SKM-1 treated with dmso at 0.1 percent for 144 hours (cell line): ENCODE measurements around the gene GIPR.
"Not testable (repeated sequence)": the region's sequence is repeated elsewhere in the genome, so short reads cannot be mapped to it uniquely, and the experiment has no call there.

ENCODE experiments used
- DNase-seq: peaks from one replicate; lab custom pipeline; 2025; ENCODE audit not compliant: unreplicated experiment; lab: John Stamatoyannopoulos, UW

The GIPR gene

DNA sequence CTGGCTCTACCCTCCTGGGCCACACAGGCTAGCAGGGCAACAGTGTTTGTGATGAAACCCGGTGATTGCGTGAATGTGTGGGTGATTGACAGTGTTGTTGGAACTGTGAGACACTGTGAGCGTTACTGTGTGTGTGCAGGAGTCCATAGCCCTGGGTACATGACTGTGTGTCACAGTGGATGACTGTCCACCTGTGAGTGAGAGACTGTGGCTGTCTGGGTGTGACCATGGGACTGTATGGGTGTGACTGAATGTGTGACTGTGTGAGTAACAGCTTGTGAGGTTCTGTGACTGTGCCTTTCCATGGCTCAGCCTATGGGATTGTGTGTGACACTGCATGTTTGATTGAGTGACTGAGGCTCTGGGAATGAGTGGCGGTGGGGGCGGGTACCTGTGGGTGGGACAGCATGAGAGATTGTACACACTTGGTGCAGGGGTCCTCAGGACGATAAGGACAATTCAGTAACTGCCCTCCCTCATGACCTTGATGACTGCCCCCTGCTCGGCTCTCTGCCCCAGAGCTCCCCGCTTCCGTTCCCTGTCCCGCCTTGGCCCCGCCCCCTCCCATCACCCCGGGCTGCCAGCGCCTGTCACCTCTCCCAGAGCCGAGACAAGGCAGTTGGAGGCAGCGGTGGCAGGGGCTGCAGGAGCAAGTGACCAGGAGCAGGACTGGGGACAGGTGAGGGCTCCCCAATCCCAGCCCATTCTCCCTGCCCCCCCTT, at the start of gene GIPR:
GIPR (plus strand) TSS at position 602 of the 722 bp plus-strand sequence. CDS start 1,300 bp downstream, outside the sequence.
- no peak for DNase-seq

DNA sequence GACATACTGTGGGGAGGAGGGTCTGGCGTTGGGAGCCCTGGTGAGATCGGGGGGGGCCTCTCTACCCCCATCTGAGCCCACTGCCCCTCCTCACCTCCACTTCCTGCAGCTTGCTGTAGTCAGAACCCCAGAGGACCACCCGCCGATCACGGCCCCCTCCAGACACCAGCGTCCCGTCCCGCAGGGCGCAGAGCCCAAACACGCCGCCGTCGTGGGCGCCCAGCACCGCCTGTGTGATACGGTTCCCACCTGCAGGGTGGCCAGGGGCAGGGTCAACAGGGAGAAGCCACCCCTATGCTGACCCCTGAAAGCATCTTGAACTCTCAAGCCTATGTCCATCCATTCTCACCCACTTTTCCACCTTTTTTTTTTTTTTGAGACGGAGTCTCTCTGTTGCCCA, 46.6 kb upstream of the GIPR start:
- DNase-seq, result no peak

DNA sequence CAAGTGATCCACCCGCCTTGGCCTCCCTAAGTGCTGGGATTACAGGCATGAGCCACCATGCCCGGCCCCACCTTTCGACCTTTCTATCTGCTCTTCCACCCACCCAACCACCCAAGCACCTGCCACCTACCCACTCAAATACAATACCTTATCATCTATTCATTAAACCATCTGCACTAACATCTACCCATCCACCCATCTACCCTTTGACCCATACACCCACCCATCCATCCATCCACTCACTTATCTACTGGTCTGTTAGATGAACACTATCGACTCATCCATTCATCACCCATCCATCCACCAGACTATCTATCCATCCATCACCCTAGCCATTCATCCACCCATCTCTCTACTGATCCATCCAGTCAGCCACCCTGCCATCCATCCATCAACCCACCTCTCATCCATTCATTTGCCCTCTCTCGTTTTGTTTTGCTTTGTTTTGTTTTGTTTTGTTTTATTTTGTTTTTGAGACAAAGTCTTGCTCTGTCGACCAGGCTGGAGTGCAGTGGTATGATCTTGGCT, 46.0 kb upstream of the GIPR start:
- DNase-seq, result no peak

DNA sequence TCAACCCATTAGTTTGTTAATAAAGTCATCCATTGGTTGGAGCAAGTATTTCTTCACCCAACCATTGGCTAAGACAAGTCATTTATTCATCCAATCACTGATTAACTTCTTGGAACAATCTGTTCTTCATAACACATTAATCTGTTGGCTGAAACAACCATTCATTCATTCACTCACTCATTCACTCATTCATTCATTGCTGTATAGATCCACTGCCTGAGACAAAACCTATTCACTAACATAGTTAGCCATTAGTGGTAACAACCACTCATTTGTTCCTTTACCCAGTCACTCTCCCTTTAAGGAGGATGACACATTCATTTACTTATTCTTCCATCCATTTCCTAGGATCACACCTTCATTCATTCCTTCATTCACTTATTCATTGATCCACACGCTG, 44.0 kb upstream of the GIPR start:
- DNase-seq, result no peak

GRCh38 chr19:45628219-45628618, 39.8 kb upstream of the GIPR start:
- DNase-seq, result not testable (repeated sequence)

DNA sequence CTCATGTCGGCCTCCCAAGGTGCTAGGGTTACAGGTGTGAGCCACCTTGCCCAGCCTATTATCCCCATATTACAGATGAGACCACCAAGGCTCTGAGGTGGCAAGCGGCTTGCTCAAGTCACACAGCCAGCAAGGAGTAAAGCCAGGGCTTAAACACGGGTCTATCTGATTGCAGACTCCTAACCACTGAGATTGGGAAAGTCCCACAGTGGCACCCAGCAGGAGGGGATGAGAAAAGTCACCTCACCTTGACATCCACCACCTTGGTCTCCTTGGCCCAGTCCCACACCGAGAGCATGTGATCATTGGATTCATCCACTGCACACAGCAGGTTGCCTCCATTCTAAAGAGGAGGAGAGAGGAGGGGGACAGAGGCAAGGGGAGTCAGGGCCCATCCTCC, 38.3 kb upstream of the GIPR start:
- no peak for DNase-seq

- no peak for DNase-seq
Measured at GRCh38 chr19:45630463-45630862, 37.6 kb upstream of the GIPR start.

GRCh38 chr19:45632468-45633196, 35.4 kb upstream of the GIPR start:
- DNase-seq, result no peak

DNA sequence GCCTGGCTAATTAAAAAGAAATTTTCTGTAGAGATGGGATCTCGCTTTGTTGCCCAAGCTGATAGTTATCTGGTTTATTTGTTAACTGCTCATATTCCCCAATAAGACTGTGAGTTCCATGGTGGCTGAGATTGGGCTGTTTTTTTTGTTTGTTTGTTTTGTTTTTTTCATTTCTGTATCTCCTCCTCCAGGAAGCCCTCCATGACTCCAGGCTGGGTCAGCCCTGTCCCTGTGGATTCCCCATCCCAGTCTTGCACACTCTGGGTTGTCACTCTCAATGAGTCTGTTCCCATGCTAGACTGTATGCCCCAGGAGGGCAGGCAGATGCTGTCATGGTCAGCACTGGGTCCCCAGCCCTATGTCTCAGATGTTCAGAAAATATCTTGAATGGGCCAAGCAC, 31.7 kb upstream of the GIPR start:
- DNase-seq, result no peak

DNA sequence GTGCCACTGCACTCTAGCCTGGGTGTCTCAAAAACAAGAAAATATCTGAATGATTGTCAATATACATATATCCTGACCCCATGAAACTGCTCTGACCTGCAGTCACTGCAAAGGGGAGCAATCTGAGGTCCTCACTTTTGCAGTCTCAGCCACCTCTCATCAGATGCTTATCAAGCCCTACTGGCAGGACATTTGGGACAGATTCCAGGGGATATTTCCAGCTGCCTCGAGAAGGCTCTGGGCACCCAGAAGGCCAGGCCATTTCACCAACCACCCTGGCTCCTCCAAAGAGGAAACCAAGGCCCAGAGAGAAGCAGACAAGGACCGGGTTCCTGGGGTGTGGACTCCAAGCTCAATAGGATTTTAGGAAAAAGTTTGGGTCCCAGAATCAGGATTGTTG, 31.1 kb upstream of the GIPR start:
- no peak for DNase-seq

DNA sequence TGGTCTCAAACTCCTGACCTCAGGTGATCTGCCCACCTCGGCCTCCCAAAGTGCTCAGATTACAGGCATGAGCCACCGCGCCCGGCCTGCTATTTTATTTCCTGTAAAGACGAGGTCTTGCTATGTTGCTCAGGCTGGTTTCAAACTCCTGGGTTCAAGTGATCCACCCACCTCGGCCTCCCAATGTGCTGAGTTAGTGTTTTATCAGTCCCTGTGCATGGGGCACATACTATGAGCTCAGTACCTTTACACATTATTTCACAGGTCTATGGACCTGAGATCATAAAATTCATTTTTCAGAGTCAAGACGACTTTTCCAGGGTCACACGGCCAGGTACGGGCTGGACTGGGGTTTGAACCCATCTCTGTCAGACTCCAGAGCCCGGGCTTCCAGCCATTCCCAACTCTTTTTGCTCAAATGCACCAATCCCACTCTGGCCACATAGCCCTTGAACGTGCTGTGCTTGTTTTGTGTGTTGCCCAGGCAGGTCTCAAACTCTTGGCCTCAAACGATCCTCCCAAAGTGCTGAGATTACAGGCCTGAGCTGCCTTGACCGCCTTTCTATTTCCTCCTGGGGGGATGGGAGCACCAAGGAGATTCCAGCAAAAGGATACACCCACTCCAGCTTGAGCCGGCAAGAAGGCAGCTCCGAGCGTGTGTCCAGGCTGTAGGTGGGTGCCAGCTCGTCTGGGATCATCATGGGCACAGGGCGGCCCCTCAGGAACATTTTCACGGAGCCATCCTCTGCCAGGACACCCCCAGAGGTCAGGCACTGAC, 29.9 kb upstream of the GIPR start:
- DNase-seq, result no peak

- DNase-seq, result no peak
Measured at GRCh38 chr19:45638930-45639729, 28.9 kb upstream of the GIPR start, which contains the start of gene EML2. TSS of gene EML2 (minus strand) at chr19:45639397. CDS start at chr19:45639376, 21 bp downstream.

DNA sequence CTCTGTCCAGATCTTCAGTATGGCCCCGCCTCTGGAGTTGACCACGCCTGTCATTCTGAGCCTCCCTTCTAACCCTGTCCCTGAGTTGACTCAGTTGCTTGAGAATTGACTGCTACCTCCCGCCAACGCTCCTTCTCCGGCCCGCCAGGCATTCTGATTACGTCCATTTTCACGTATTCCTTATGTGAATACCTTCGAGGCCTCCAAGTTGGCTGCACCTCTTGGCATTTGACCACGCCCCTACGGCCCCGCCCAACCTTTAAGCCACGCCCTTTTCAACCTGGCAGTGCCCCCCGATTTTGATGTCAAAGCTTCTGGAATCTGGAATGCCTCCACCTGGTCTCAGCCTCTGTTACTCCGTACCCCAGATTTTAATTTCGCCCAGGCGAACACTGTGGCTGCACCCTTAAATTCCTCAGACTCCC, 27.2 kb upstream of the GIPR start:
- no peak for DNase-seq

- peak; percentile 81 for DNase-seq
Measured at GRCh38 chr19:45641274-45642105, 26.5 kb upstream of the GIPR start.

GRCh38 chr19:45643024-45643926, 24.7 kb upstream of the GIPR start:
- DNase-seq, result peak; percentile 57

DNA sequence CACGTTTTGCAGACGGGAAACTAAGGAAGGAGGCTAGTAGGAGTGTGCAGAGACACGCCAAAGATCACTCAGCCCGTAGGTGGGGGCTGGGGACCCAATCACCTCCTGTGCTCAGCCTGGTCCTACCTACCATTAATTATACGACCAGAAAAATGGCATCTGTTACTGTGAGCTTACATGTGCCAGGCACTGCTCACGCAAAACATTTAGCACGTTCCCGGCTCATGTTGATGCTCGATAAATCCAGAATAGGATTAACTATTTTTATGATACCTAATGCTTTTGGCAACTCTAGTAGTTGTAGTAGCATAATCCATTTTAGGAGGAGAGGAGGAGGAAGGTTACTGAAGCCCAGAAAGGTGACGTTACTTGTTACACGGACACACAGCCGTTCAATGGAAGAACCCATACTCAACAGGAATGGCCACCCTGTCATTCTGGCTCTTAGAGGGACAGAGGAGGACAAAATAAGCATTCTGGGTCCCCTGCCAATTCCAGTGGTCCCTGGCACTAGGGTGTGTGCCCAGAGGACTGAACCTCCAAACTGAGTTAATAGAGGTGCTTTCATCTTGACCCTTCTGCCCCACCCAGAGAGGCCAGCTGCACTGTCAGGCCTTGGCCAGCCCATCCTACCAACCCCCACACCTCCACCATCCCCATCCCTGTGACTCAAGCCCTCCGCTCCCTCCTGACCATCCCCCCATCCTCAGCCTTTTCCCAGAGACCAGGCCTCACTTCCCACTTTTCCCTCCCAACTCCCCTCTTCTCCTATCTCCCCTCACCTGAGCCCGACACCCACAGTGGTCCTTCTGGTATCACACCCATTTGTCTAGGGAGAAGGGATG, 23.9 kb upstream of the GIPR start:
- no peak for DNase-seq

GRCh38 chr19:45645068-45645630, 22.9 kb upstream of the GIPR start:
- DNase-seq, result no peak
